NCI-H446 (cell line): ENCODE results near the gene POLRMT.
"Not testable (repeated sequence)": the region's sequence is repeated elsewhere in the genome, so short reads cannot be mapped to it uniquely, and the experiment has no call there.

Source experiments
- DNase-seq, 2 experiments: peaks; one replicate each; lab custom pipeline; 2025; lab: John Stamatoyannopoulos, UW

The POLRMT gene

DNA sequence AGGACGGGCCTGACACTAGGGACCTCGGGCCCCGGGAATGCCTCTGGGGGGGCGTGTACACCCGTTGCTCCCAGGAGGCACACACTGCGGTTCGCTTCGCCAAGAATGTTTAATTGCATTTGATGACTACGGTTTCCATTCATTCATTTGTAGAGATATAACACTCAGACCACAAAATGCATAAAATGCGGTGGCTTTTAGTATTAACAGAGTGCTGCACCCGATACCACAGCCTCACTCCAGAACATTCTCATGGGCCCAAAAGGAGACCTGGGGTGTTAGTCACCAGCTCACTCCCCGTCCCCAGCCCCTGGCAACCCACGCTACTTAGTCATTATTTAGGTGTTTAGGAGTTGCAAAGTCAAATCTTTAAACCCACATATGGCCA lies 21.9 kb downstream of the POLRMT start:
- no peak for DNase-seq

DNA sequence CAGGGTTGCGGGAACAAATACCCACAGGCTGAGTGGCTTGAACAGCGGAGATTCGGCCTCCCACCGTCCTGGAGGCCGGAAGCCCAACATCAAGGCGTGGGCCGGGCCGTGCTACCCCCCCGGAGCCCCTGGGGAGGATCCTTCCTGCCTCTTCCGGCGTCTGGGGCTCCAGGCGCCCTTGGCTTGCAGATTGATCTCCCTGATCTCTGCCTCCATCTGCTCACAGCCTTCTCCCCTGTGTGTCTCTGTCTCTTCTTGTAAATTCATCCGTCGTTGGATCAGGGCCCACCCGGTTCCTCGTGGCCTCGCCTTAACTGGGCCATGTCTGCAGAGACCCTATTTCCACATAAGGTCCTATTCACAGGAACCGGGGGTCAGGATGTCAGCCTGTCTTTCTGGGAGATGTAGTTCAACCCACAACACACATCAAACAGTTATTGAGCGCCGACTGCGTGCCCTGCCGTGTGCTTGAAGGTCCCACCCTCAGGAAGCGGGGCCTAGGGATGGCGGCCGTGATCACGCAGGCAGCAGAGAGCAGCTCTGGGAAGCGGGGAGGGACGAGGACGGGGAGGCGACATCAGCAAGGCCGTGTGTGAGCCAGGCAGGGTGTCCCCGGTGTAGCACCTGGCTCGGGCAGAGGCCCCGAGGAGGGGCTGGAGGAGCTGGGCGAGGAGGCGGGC lies 22.4 kb downstream of the POLRMT start:
- no peak for DNase-seq

DNA sequence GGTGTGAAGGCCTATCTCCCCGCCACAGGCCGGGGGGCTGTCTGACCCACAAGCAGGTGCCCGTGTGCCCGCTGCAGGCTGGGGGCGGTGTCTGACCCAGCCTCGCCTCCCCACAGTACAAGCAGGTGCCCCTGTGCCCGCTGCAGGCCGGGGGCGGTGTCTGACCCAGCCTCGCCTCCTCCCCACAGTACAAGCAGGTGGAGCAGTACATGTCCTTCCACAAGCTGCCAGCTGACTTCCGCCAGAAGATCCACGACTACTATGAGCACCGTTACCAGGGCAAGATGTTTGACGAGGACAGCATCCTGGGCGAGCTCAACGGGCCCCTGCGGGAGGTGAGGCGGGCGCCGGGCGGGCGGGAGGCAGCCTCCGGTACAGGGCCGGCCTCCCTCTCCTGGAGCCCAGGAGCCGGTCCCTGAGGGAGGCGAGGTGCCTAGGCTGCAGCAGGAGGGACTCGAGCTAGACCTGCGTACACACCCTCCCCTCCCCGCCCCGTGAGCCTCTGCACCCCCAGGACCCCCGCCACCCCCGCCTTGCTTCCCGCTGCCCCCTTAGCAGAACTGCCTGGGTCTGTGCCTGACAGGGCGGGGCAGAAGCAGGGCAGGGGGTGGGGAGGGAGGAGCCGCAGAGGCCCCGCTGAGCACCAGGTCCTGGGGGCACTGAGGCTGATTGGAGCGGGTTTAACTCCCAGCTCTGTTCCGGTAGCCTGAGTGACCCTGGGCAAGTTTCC lies 23.1 kb downstream of the POLRMT start:
- no peak for DNase-seq

DNA sequence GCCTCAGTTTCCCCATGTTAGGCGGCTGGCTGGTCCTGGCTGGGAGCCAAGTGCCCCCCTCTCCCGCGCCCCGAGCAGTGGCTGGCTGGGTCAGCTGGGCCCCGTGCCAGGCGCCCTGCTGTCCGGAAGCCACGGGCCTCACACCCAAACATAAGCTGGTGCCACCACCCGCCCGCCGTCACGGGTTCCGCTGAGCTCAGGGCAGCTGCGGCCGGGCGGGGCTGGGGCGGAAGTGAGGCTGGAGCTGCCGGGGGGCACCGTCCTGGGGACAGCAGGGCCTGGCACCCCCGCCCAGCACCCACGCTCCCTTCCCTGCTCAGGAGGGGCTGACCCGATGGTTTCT lies 24.4 kb downstream of the POLRMT start:
- no peak for DNase-seq

DNA sequence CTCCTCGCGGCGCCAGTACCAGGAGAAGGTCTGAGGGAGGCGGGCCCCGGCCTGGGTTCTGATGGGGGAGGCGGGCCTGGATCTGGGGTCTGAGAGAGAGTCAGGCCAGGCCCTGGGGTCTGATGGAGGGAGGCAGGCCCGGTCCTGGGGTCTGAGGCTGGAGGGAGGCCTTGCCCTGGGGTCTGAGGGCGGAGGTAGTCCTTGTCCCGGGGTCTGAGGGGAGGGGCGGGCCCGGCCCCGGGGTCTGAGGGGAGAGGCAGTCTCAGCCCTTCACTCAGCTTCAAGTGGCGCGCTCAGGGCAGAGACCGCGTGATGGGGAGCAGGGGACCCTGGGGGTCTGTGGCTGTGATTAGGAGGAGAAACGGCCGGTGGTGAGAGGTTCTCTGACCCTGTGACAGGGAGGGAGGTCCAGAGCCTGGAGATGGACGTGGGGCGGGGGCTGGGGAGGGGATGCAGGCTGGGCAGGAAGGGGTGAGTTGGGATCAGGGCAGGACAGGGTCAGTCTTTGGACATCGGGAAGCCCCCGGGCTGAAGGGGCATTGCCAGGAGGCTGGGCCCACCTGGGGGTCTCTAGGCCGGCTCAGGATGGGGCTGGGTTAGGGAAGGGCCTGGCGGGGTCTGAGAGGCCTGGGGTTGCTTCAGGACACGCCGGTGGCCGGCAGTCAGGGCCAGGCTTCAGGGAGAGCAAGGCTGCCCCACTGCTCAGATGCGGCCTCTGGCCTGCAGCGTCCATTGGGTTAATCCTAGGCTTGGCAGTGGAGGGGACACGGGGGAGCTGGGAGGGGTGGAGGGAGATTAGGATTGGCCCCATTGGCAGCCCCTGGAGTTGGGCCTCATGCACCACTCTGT lies 25.0 kb downstream of the POLRMT start:
- no peak for DNase-seq

DNA sequence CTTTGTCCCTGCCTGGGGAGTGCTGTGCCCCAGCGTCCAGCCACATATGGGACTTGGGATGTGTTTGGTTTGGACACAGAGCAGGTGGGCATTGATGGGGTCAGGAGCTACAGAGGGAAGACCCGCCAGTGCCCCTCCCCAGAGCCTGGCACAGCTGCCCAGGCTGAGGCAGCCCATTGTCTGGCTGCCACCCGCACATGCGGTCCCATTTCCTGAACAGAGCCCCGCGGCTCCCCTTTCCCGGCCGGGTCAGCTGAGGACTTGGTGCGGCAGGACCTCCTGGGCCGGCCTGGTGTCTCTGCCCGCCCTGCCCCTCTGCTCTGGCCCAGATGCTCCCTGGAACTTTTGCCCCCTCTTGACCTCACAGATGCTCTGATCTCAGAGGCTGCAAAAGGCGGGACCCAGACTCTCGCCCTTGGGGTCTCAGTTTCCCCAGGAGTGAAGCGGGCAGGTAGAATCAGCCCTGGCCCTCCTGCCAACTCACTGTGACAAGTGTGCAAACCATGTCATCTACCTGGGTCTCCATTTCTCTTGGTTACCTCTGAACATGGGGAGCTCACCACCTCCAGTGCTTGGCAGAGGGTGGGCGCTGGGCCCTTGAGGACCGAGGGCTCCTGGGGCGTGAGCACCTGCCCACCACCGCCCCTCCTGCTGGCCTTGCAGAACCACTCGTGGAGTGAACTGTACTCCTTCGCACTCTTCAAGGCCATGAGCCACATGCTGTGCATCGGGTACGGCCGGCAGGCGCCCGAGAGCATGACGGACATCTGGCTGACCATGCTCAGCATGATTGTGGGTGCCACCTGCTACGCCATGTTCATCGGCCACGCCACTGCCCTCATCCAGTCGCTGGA lies 25.8 kb downstream of the POLRMT start:
- DNase-seq: no peak

DNA sequence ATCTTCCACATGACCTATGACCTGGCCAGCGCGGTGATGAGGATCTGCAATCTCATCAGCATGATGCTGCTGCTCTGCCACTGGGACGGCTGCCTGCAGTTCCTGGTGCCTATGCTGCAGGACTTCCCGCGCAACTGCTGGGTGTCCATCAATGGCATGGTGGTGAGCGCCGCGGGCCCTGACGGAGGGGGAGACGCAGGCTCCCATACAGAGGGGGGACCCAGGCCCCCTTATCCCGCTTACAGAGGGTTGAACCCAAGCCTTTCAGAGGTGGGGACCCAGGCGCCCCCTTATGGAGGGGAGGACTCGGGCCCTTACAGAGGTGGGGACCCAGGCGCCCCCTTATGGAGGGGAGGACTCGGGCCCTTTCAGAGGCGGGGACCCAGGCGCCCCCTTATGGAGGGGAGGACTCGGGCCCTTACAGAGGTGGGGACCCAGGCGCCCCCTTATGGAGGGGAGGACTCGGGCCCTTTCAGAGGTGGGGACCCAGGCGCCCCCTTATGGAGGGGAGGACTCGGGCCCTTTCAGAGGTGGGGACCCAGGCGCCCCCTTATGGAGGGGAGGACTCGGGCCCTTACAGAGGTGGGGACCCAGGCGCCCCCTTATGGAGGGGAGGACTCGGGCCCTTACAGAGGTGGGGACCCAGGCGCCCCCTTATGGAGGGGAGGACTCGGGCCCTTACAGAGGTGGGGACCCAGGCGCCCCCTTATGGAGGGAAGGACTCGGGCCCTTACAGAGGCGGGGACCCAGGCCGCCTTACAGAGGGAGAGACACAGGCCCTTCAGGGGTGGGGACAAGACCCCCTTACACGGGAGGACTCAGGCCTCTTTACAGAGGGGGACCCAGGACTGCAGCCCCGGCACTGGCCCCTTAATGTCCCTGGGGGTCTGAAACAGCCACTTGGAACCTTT lies 28.0 kb downstream of the POLRMT start:
- DNase-seq: not testable (repeated sequence)

DNA sequence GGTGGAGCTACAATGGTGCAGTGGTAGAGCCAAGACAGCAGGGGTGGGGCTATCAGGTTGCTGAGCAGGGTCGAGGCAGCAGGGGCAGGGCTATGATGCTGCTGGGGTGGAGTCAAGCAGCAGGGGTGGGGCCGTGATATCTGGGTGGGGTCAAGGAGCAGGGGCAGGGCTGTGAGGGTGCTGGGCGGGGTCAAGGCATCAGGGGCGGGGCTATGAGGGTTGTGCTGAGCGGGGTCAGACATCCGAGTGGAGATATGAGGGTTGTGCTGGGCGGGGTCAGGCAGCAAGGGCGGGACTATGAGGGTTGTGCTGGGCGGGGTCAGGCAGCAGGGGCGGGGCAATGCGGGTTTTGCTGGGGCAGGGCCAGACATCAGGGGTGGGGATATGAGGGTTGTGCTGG lies 29.0 kb downstream of the POLRMT start:
- no peak for DNase-seq

DNA sequence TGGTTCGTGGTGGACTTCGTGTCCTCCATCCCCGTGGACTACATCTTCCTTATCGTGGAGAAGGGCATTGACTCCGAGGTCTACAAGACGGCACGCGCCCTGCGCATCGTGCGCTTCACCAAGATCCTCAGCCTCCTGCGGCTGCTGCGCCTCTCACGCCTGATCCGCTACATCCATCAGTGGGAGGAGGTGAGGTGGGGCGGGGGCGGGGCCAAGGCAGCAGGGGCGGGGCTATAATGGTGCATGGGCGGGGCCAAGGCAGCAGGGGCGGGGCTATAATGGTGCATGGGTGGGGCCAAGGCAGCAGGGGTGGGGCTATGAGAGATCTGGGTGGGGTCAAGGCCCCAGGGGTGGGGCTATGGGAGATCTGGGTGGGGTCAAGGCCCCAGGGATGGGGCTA lies 29.6 kb downstream of the POLRMT start:
- DNase-seq: not testable (repeated sequence)

DNA sequence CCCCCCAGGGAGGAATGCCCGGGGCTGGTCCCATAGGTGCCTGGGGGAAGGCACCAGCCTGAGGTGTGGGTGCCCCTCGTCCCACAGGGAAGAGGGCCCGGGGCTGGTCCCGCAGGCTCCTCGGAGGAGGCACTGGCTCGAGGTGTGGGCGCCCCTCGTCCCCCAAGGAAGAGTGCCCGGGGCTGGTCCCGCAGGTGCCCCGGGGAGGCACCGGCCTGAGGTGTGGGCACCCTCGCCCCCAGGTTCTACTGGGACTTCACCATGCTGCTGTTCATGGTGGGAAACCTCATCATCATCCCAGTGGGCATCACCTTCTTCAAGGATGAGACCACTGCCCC lies 30.1 kb downstream of the POLRMT start:
- DNase-seq: not testable (repeated sequence)

DNA sequence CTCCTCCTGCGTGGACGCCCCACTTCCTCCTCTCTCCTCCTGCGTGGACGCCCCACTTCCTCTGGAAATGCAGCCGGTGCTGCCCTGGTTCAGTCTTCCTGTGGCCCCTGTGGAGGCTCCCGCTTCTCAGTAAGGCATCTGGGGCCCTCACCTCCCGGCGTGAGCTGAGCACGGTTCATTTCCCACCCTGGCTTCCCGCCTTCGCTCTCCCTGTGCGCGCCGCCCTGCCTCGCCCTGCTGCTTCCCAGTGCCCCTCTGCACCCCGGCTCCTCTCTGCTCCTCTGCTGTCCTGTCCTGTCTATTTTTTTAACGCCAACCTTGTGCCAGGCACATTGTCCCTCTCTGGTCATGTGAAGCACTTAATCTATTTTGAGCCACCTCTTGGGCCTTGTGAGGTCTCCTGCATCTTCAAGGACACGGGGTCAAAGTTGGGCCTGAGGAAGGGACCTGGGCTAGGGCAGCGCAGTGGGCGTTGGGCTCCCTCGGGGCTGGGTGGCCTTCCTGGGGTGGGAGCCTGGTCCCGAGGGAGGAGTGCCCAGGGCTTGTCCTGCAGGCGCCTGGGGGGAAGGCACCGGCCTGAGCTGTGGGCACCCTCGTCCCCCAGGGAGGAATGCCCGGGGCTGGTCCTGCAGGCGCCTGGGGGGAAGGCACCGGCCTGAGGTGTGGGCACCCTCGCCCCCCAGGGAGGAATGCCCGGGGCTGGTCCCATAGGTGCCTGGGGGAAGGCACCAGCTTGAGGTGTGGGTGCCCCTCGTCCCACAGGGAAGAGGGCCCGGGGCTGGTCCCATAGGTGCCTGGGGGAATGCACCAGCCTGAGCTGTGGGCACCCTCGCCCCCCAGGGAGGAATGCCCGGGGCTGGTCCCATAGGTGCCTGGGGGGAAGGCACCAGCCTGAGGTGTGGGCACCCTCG lies 30.7 kb downstream of the POLRMT start:
- DNase-seq: no peak

DNA sequence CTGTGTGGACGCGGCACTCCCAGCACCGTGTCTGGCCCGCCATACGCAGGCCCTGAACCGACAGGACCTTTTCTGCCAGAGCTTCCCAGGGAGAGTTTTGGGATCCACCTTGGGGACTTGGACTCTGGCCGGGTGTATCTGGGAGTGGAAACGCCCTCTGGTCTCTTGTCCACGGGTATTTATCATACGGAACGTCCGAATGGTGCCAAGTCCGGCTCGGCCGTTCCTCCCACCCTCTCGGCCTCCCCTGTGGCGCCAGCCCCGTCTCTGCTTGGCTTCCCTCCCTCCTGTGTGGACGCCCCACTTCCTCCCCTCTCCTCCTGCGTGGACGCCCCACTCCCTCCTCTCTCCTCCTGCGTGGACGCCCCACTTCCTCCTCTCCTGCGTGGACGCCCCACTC lies 31.5 kb downstream of the POLRMT start:
- no peak for DNase-seq

DNA sequence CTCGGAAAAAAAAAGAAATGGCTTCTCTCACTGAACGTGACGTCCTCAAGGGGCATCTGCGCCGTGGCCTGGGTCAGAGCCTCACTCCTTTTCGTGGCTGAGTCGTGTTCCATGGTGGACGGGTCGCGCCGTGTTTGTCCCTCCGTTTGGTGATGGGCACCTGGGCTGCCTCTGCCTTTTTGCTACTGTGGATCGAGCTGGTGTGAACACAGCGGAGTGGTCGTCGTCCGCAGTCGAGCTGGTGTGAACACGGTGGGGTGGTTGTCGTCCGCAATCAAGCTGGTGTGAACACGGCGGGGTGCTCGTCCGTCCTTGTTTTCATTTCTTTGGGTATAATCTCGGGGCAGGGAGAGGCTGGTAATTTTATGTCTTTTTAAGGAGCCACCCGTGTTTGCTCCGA lies 32.0 kb downstream of the POLRMT start:
- no peak for DNase-seq

DNA sequence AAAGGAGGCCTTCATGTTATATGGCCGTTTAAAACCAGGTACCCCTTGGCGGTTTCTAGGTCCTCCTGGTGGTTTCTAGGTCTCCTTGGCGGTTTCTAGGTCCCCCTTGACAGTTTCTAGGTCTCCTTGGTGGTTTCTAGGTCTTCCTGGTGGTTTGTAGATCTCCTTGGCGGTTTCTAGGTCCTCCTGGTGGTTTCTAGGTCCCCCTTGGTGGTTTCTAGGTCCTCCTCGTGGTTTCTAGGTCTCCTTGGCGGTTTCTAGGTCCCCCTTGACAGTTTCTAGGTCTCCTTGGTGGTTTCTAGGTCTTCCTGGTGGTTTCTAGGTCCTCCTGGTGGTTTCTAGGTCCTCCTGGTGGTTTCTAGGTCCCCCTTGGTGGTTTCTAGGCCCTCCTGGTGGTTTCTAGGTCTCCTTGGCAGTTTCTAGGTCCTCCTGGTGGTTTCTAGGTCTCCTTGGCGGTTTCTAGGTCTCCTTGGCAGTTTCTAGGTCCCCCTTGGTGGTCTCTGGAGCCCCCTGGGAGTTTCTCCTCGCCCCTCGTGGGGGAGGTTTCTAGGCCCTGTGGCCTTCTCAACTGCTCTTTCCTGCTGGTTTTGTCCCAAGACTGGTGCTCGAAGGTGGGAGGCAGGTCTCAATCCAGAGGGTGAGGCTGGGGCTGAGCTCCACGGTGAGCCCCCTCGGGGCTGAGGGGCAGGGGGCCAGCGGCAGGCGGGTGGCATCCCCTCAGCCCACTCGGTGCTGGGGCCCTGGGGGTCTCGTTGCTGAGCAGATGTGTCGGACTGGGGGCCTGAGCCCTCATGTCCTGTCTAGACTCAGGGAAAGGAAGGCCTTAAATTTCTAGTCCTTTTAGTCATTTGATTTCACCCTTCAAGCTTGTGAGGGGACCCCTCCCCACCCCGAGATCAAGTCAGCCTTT lies 35.7 kb downstream of the POLRMT start:
- no peak for DNase-seq

DNA sequence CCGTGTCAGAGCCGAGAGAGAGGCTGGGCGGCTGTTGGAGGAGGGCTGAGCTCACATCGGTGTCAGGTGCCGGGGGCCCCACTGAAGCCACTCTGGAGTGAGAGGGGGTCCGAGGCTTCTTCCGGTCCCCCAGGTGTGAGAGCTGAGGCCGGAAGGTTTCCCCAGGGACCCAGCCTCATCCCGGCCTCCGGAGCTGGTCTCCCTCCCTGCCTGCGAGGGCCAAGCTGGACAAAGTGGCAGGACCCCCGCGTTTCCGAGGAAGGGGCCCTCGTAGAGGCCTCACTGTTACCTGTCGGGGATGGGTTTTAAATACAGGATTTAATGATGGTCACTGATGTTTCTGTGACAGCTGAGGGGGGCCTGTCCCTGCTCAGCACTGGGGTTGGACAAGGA lies 37.1 kb downstream of the POLRMT start:
- no peak for DNase-seq

DNA sequence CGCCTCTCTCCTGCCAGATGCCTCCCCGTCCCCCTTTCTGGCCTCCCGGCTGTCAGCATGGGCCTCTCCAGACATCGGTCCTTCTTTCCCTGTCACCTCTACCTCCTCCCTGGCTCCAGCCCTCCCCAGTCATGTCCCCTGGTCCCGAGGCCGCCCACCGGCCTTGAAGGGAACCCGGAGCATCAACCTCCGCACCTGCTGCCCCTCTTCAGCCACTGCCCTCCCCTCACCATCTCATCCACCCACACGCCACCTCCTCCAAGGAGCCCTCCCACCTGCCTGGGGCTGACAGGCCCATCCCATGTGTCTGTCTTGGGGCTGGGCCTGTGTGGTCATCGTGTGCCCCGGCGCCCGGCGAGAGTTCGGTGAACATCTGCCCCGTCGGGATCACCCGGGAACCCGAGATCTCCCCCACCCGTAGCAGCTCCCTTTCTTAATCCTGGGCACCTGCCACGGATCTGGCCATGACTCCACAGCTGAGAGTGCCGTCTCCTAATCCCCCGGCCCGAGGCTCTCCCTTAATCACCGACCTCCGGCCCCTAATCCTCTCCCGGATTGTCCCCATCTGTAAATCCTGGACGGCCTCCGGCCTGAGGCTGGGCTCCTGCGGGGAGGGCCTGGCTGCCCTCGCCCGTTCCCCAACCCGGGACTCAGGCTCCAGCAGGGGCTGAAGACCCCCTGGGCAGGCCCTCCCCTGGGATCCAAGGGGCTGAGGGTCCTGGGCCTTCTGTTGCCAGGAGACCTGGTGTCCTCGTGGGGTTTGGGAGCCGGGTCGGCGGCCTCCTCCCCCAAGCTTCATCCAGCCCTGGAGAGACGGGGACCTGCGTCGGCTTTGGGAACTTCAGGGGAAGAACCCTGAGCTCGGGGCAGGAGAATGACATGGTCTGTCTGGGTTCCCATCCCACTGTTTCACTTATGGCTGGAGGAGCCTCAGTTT lies 37.7 kb downstream of the POLRMT start:
- no peak for DNase-seq

DNA sequence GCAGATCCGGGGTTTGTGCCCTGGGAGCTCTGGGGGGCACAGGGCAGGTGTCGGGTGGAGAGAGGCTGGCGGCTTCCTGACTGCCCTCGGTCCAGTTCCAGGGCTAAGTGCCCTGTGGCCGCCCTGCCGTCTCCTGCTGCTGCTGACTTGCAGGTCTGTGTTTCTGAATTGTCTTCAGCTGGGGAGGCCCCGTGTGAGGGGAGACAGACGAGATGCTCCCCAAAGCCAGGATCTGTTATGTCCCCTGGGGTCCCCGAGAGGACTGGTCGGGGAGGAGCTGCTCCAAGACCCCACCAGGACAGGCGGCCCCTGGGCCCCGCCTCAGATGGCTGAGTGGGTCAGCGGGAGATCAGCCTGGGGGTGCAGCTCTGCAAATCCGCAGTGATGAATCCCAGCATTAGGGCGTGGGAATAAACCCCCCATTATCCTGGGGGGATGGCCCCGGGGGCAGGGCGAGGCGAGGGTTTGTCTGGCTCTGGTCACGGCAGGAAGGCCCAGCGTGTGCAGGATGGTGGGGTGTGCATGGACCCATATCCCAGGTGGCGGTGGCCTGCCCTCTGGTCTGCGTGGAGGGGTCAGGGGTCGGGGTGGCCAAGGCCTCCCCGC lies 39.0 kb downstream of the POLRMT start:
- no peak for DNase-seq
